Measurements from ENCODE around the gene PPP1R14D. TPM values are rescaled to one million over a fixed set of nuclear protein-coding genes. Genes with fewer than 3 reads are reported as not detected.

The PPP1R14D gene
- total RNA-seq, 1 experiment from 2014 or later: 0.33 TPM

- Histone ChIP-seq H3K4me2 (ENCODE audit: low read length) (no peak overlapping the region), H3K9me2 (replicated peaks; ENCODE audit: low read length) (no peaks in the 10 kb centered on the region), H3K27me3 (ENCODE audit: low read length) (no peaks in the 10 kb centered on the region), H3K4me3 (ENCODE audit: low read length) (no peak overlapping the region), H3F3A (ENCODE audit: low read length, unreplicated experiment) (no peaks in the 10 kb centered on the region), H3K27ac (ENCODE audit: low read length) (peak overlapping the region; percentile 32; the same call in 1 of the 2 replicates), H3K79me2 (ENCODE audit: low read length) (peaks cover 26% of the 10 kb centered on the region), H3K9ac (ENCODE audit: low read length) (no peak overlapping the region), H3K4me1 (ENCODE audit: insufficient read depth, low read length) (peaks cover 42% of the 10 kb centered on the region), H2AFZ (ENCODE audit: low read length) (no peak overlapping the region), H3K9me3 (ENCODE audit: low read length) (no peaks in the 10 kb centered on the region), H4K20me1 (ENCODE audit: low read length) (peaks cover 6% of the 10 kb centered on the region; the same call in 1 of the 2 replicates), H3K36me3 (ENCODE audit: low read depth, low read length) (0 out of 2 replicates have a peak, but pooled peaks cover 3% of the 10 kb centered on the region)
- TF ChIP-seq EZH2 (IDR thresholded peaks at IDR 0.05; ENCODE audit: low read length, unreplicated experiment) (no peak), CTCF (conservative IDR thresholded peaks at IDR 0.05; ENCODE audit: low read depth, low read length) (no peak), EZH2phosphoT487 (IDR thresholded peaks at IDR 0.05; ENCODE audit: borderline replicate concordance, low read length) (no peak)
- DNase-seq: no peak
- ChIA-PET CTCF (no interaction called here), POLR2A (ENCODE audit: unreplicated experiment) (interaction anchor here (0.5 kb wide), 1 partner anchor 153 kb away, joined by 5 read pairs; no protein-coding TSS in a partner anchor)
- BruUV-seq (replicated peaks): no TSS peak
- no peak for ATAC-seq
- intact Hi-C loops (cut with micrococcal nuclease): no loop called here
Observed at GRCh38 chr15:40875991-40876730, 47.7 kb upstream of the PPP1R14D start.

- no peaks in the 10 kb centered on the region for H3K27me3 ChIP-seq (ENCODE audit: low read length)
- CTCF ChIA-PET: interaction anchor here (0.6 to 3.0 kb wide), 13 partner anchors 8 to 305 kb away, joined by 3 to 59 read pairs (median 5); partner anchors contain the start of genes GCHFR, RPUSD2 and VPS18
Observed at GRCh38 chr15:40873694-40874561, 45.4 kb upstream of the PPP1R14D start, which contains the start of gene RHOV. TSS of gene RHOV (minus strand) at chr15:40874234. CDS start at chr15:40874139, 95 bp downstream.

More at GRCh38 chr15:40873694-40874561, 45.4 kb upstream of the PPP1R14D start, which contains the start of gene RHOV:
- H3K79me2 ChIP-seq (ENCODE audit: low read length): peaks cover 28% of the 10 kb centered on the region
- BruUV-seq (replicated peaks): no TSS peak
- H4K20me1 ChIP-seq (ENCODE audit: low read length): peaks cover 6% of the 10 kb centered on the region; the same call in 1 of the 2 replicates
- POLR2A ChIA-PET (ENCODE audit: unreplicated experiment): interaction anchor here (0.6 to 0.9 kb wide), 7 partner anchors 12 to 309 kb away, joined by 3 to 6 read pairs (median 5); no protein-coding TSS in a partner anchor
- H3F3A ChIP-seq (ENCODE audit: low read length, unreplicated experiment): no peaks in the 10 kb centered on the region
- H3K4me3 ChIP-seq (ENCODE audit: low read length): peak within 1 kb of the TSS; percentile 92
- H3K9me2 ChIP-seq (replicated peaks; ENCODE audit: low read length): no peaks in the 10 kb centered on the region
- intact Hi-C loops (cut with micrococcal nuclease): no loop called here
- H3K9me3 ChIP-seq (ENCODE audit: low read length): no peaks in the 10 kb centered on the region
- peak within 1 kb of the TSS; percentile 95 for H3K27ac ChIP-seq (ENCODE audit: low read length)
- H3K9ac ChIP-seq (ENCODE audit: low read length): peak within 1 kb of the TSS; percentile 96
- peak within 1 kb of the TSS; percentile 94 for H3K4me2 ChIP-seq (ENCODE audit: low read length)
- peak within 1 kb of the TSS; percentile 80 for H2AFZ ChIP-seq (ENCODE audit: low read length)
- H3K4me1 ChIP-seq (ENCODE audit: insufficient read depth, low read length): peaks cover 36% of the 10 kb centered on the region
- H3K36me3 ChIP-seq (ENCODE audit: low read depth, low read length): 0 out of 2 replicates have a peak, but pooled peaks cover 3% of the 10 kb centered on the region
- peak; percentile 90 for ATAC-seq
- TF ChIP-seq EZH2 (IDR thresholded peaks at IDR 0.05; ENCODE audit: low read length, unreplicated experiment) (no peak), EZH2phosphoT487 (IDR thresholded peaks at IDR 0.05; ENCODE audit: borderline replicate concordance, low read length) (no peak), CTCF (conservative IDR thresholded peaks at IDR 0.05; ENCODE audit: low read depth, low read length) (peak; percentile 63)
- DNase-seq: peak; percentile 89
